Motor neuron (in vitro differentiated cells): ENCODE measurements around the gene SLC25A51. TPM values are rescaled to one million over a fixed set of nuclear protein-coding genes. Genes with fewer than 3 reads are reported as not detected.

ENCODE experiments used
- ATAC-seq, 8 experiments: fragments of 200-7000 bp; cut with Tn5 transposase; replicated peaks in 6 of 8; 2 replicates each; pipeline ENCODE4 v1.8.0; 2021; ENCODE audit warnings: mild to moderate bottlenecking in 8 of 8, moderate library complexity in 8 of 8
- H3K27ac ChIP-seq, 2 donors: fragments of 250-450 bp; sonication (Bioruptor Pico); 2 replicates each; pipeline ENCODE4 v1.9.0; 2021; ENCODE audit warnings: antibody characterized with exemption in 2 of 2, mild to moderate bottlenecking in 2 of 2, moderate library complexity in 1 of 2
- H3K4me1 ChIP-seq, 2 donors: fragments of 250-450 bp; sonication (Bioruptor Pico); replicated peaks in 1 of 2; 2 replicates each; pipeline ENCODE4 v1.6.1; 2021; ENCODE audit warnings: antibody characterized with exemption in 2 of 2, mild to moderate bottlenecking in 2 of 2, moderate library complexity in 1 of 2
- H3K4me3 ChIP-seq, 5 donors: fragments of 250-450 bp; sonication (Bioruptor Pico); 2 replicates each; pipeline ENCODE4 v1.9.0; 2021; ENCODE audit warnings: antibody characterized with exemption in 5 of 5, mild to moderate bottlenecking in 5 of 5, moderate library complexity in 4 of 5
- WGBS, 10 experiments: fragments of 450-650 bp; shearing (Covaris generic); methylation state at CpG; one replicate each; pipeline ENCODE4 v1.0.0; 2022; 5-methylcytosine and 5-hydroxymethylcytosine counted together
- in situ Hi-C, 9 experiments: fragments of 400-800 bp; cut with MboI; loops; one replicate each; pipeline ENCODE4 v1.15.0; 2021; ENCODE audit warnings: low sequenced_read_pairs in 9 of 9, low pct_unique_long_range_greater_than_20kb in 2 of 9; ENCODE audit not compliant: unreplicated experiment in 9 of 9
- total RNA-seq, 8 experiments: library from RNA; unstranded; fragments of 300-600 nt; gene quantifications; 2 replicates each; pipeline versions ENCODE4 v1.2.3 to v1.2.4, GENCODE V29; 2022

The SLC25A51 gene
- total RNA-seq, 8 experiments from 2014 or later: 23.9 to 40.0 (median 29.5) TPM

DNA sequence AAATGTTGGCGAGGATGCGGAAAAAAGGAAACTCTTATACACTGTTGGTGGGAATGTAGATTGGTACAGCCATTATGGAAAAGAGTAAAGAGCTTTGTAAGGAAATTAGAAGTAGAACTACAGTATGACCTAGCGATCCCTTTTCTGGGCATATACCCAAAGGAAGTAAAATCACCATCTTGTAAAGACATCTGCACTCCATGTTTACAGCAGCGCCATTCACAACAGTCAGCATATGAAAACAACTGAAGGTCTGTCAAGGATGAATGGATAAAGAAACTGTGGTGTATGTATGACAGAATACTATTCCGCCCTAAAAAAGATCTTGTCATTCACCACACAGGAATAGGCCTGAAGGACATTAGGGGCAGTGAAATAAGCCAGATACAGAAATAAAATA is 27.7 kb upstream of the SLC25A51 start:
- peak in 1 of 8 experiments; percentile 56 for ATAC-seq
- no peak overlapping the region for H3K4me3 ChIP-seq
- in situ Hi-C loops: loop anchor here in 1 of 9 experiments (25.0 kb wide), 1 partner anchor 106 kb away; no protein-coding TSS in a partner anchor
- peaks cover 26 to 31% of the 10 kb centered on the region in 2 donors for H3K4me1 ChIP-seq
- H3K27ac ChIP-seq: no peak overlapping the region
- WGBS, 10 experiments: 82 to 100% (median 100%) methylated on average over 2 to 5 of the region's 5 CpGs

- ATAC-seq: no peak
- H3K4me3 ChIP-seq: no peak overlapping the region
- 69 to 100% (median 85%) methylated on average over 1 to 6 of the region's 11 CpGs; no CpG with 5 or more reads in 5 of the 10 experiments for WGBS, 10 experiments
- in situ Hi-C loops: loop anchor here in 1 of 9 experiments (25.0 kb wide), 1 partner anchor 108 kb away; no protein-coding TSS in a partner anchor
- H3K27ac ChIP-seq: no peak overlapping the region
- peaks cover 38 to 42% of the 10 kb centered on the region in 2 donors for H3K4me1 ChIP-seq
Measured at GRCh38 chr9:37929441-37929895, 25.5 kb upstream of the SLC25A51 start.

DNA sequence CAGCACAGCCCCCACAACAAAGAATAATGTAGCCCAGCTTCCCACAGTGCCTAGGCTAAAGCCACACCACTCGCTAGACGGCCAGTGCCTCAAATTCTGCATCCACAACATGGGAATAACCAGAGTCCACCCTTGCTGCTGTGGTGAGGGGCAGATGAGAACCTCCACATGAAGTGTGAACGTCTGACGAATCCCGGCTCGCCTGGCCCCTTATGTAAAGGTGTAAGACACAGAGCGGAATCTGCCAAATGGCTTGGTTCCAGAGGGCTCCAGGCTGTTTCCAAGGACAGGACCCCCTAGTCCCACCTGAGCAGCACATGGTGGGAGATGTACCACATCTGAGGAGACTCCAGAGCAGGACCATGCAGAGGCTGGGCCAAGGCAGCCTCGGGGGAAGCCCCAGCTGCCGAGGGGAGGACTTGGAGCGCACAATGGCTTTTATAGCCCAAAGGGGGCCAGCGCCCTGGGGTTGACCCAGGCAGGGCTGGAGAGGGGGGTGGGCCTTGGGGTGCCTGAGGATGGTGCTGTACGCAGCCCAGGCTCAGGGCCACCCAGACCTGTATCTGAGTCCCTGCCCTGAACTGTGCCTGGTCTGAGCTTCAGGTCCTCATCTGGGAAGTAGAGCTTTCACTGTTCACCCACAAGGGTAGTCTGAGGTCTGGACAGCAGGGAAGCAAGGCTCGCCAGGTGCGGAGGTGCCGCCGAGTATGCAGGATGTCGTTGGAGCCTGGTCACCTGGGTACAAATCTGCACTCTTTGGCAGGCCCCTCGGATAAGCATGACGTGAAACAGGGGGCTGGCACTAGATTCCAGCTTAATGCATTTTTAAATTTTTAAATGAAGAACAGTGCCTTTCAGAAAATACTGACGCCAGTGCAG is 24.9 kb upstream of the SLC25A51 start:
- no peak for ATAC-seq
- H3K4me1 ChIP-seq: peaks cover 45 to 49% of the 10 kb centered on the region in 2 donors
- WGBS, 10 experiments: 76 to 100% (median 90%) methylated on average over 1 to 8 of the region's 20 CpGs; no CpG with 5 or more reads in 3 of the 10 experiments
- no peak overlapping the region for H3K4me3 ChIP-seq
- peak overlapping the region in 1 of 2 donors; percentile 41 for H3K27ac ChIP-seq
- in situ Hi-C loops: loop anchor here in 1 of 9 experiments (25.0 kb wide), 1 partner anchor 109 kb away; no protein-coding TSS in a partner anchor

- WGBS, 10 experiments: 0 to 100% (median 75%) methylated on average over 1 to 9 of the region's 13 CpGs; no CpG with 5 or more reads in 2 of the 10 experiments
- in situ Hi-C loops: loop anchor here in 1 of 9 experiments (25.0 kb wide), 1 partner anchor 109 kb away; no protein-coding TSS in a partner anchor
- H3K4me3 ChIP-seq: no peak overlapping the region
- peak overlapping the region in 1 of 2 donors; percentile 41 for H3K27ac ChIP-seq
- H3K4me1 ChIP-seq: peaks cover 54 to 58% of the 10 kb centered on the region in 2 donors
- ATAC-seq: peak in 4 of 8 experiments; percentile 3 to 29 (median 23)
Measured at GRCh38 chr9:37927601-37928551, 23.9 kb upstream of the SLC25A51 start.

DNA sequence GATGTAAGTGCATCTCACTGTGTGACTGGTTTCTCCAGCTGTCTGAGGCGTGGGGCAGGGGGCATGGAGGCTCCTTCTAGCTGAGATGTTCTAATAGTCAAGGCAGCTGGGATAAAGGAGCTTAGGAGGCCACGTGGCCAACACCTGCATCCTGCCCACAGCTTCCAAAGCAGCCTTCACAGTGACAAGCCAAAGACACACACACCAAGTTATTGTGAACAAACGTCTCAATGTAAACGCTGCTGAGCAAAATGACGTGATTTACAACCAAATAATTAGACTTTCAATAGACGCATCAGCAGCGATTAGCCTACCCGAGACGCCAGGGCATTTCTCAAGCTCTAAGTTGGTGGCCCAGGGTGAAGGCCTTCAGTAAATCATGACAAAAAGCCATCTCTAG is 23.2 kb upstream of the SLC25A51 start:
- H3K4me3 ChIP-seq: no peak overlapping the region
- in situ Hi-C loops: loop anchor here in 1 of 9 experiments (25.0 kb wide), 1 partner anchor 110 kb away; no protein-coding TSS in a partner anchor
- H3K27ac ChIP-seq: peak overlapping the region; percentile 7 to 41
- WGBS, 10 experiments: 0 to 100% (median 3%) methylated on average over 1 to 9 of the region's 9 CpGs; no CpG with 5 or more reads in 3 of the 10 experiments
- ATAC-seq: peak in 5 of 8 experiments; percentile 70 to 77 (median 72)
- peaks cover 61% of the 10 kb centered on the region in 2 donors for H3K4me1 ChIP-seq

- no peak for ATAC-seq
- in situ Hi-C loops: loop anchor here in 1 of 9 experiments (25.0 kb wide), 1 partner anchor 111 kb away; no protein-coding TSS in a partner anchor
- 33% methylated on average over 1 of the region's 1 CpG; no CpG with 5 or more reads in 9 of the 10 experiments for WGBS, 10 experiments
- no peak overlapping the region for H3K4me3 ChIP-seq
- peaks cover 65 to 66% of the 10 kb centered on the region in 2 donors for H3K4me1 ChIP-seq
- H3K27ac ChIP-seq: peak overlapping the region; percentile 7 to 38
Measured at GRCh38 chr9:37926737-37927118, 22.8 kb upstream of the SLC25A51 start.

GRCh38 chr9:37925786-37926736 is 22.1 kb upstream of the SLC25A51 start:
- Histone ChIP-seq H3K4me3 (no peak overlapping the region), H3K4me1 (peaks cover 72% of the 10 kb centered on the region in 2 donors), H3K27ac (no peak overlapping the region)
- ATAC-seq: no peak
- whole genome bisulfite sequencing, 10 experiments: 78 to 100% (median 95%) methylated on average over 1 to 10 of the region's 15 CpGs
- in situ Hi-C loops: loop anchor here in 1 of 9 experiments (25.0 kb wide), 1 partner anchor 111 kb away; no protein-coding TSS in a partner anchor

GRCh38 chr9:37925006-37925405 is 21.1 kb upstream of the SLC25A51 start:
- Histone ChIP-seq H3K27ac (no peak overlapping the region), H3K4me3 (no peak overlapping the region), H3K4me1 (peaks cover 81 to 83% of the 10 kb centered on the region in 2 donors)
- WGBS, 10 experiments: 60 to 100% methylated on average over 1 of the region's 6 CpGs; no CpG with 5 or more reads in 8 of the 10 experiments
- no peak for ATAC-seq
- in situ Hi-C loops: loop anchor here in 1 of 9 experiments (25.0 kb wide), 1 partner anchor 112 kb away; no protein-coding TSS in a partner anchor

- Histone ChIP-seq H3K4me1 (peaks cover 86 to 87% of the 10 kb centered on the region in 2 donors), H3K27ac (no peak overlapping the region), H3K4me3 (no peak overlapping the region)
- in situ Hi-C loops: loop anchor here in 6 of 9 experiments (25.0 kb wide), 5 partner anchors 138 to 488 kb away; partner anchors contain the start of genes SHB (in 3 of the 6), IGFBPL1 (in 1 of the 6) and POLR1E (in 1 of the 6)
- no peak for ATAC-seq
Measured at GRCh38 chr9:37924538-37924937, 20.6 kb upstream of the SLC25A51 start.

- H3K27ac ChIP-seq: peak overlapping the region in 1 of 2 donors; percentile 24
- peaks cover 90 to 91% of the 10 kb centered on the region in 2 donors for H3K4me1 ChIP-seq
- no peak overlapping the region for H3K4me3 ChIP-seq
- ATAC-seq: peak in 5 of 8 experiments; percentile 4 to 60 (median 27)
- in situ Hi-C loops: loop anchor here in 6 of 9 experiments (25.0 kb wide), 5 partner anchors 138 to 488 kb away; partner anchors contain the start of genes SHB (in 3 of the 6), IGFBPL1 (in 1 of the 6) and POLR1E (in 1 of the 6)
- WGBS, 10 experiments: 3 to 100% (median 60%) methylated on average over 1 to 5 of the region's 25 CpGs; no CpG with 5 or more reads in 4 of the 10 experiments
Measured at GRCh38 chr9:37923796-37924427, 20.0 kb upstream of the SLC25A51 start.
